Measurements from ENCODE around the gene CHRNA7. TPM values are rescaled to one million over a fixed set of nuclear protein-coding genes. Genes with fewer than 3 reads are reported as not detected.

Gene CHRNA7
- total RNA-seq, 1 experiment from 2014 or later = 7.8 TPM

DNA sequence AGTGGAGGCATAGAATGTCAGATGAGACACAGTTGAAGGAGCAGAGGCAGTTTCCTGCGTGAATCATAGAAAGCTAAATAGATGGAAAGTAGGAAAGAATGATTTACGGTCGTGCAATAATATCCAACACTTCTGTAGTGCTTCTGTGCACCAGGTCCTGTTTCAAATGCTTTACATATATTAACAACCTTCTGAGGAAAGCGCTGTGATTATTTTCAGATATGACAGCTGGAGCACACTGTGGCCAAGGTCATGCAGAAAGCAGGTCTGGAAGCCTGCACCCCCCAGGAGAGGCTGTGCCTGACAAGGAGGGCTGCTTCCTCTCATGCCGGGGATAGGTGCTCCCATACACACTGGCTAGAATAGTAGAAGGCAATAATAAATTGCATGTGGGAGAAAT is 104.5 kb downstream of the CHRNA7 start (continued):
- TF ChIP-seq USF1 (CRISPR knock-in tag; IDR thresholded peaks at IDR 0.05) (no peak), FOXJ3 (CRISPR knock-in tag; IDR thresholded peaks at IDR 0.05; ENCODE audit: borderline replicate concordance) (no peak), NFYB (CRISPR knock-in tag; conservative IDR thresholded peaks at IDR 0.05; ENCODE audit: low read depth) (no peak), CREB1 (CRISPR knock-in tag; IDR thresholded peaks at IDR 0.05) (no peak), MLX (CRISPR knock-in tag; IDR thresholded peaks at IDR 0.05) (no peak)

DNA sequence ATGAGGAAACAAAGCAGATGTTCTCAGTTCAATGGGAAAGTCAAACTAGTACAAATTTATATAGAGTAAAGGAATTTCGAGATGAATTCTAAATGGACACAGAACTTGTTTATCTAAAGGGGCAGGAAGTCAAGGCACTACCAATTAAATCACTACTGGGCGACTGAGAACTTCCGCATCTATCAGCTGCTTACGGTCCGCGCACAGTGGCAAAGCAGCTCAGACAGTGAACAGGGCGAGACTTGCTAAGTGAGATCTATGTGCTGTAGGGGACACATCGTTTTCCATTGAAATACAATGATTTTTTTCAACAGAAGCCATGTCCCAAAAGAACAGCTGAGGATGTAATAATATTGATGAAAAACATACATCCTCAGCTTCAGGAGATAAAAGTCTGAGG is 105.0 kb downstream of the CHRNA7 start:
- H3K27ac Mint-ChIP-seq = no peak overlapping the region
- ChIA-PET CTCF (interaction anchor here (2.6 kb wide), 1 partner anchor 158 kb away, joined by 12 read pairs; no protein-coding TSS in a partner anchor), POLR2A (no interaction called here)
- no peak overlapping the region for H3K4me3 Mint-ChIP-seq
- H3K36me3 Mint-ChIP-seq = no peaks in the 10 kb centered on the region
- H3K4me1 Mint-ChIP-seq = no peaks in the 10 kb centered on the region
- DNase-seq (ENCODE audit: low spot score) = no peak
- no peaks in the 10 kb centered on the region for H3K27me3 Mint-ChIP-seq (ENCODE audit: low read depth)
- no peak for ATAC-seq
- H3K9me3 Mint-ChIP-seq = 0 out of 2 replicates have a peak, but pooled peaks cover 3% of the 10 kb centered on the region
- TF ChIP-seq, protein P1, sequence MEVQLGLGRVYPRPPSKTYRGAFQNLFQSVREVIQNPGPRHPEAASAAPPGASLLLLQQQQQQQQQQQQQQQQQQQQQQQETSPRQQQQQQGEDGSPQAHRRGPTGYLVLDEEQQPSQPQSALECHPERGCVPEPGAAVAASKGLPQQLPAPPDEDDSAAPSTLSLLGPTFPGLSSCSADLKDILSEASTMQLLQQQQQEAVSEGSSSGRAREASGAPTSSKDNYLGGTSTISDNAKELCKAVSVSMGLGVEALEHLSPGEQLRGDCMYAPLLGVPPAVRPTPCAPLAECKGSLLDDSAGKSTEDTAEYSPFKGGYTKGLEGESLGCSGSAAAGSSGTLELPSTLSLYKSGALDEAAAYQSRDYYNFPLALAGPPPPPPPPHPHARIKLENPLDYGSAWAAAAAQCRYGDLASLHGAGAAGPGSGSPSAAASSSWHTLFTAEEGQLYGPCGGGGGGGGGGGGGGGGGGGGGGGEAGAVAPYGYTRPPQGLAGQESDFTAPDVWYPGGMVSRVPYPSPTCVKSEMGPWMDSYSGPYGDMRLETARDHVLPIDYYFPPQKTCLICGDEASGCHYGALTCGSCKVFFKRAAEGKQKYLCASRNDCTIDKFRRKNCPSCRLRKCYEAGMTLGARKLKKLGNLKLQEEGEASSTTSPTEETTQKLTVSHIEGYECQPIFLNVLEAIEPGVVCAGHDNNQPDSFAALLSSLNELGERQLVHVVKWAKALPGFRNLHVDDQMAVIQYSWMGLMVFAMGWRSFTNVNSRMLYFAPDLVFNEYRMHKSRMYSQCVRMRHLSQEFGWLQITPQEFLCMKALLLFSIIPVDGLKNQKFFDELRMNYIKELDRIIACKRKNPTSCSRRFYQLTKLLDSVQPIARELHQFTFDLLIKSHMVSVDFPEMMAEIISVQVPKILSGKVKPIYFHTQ (CRISPR knock-in tag; IDR thresholded peaks at IDR 0.05) = no peak
- TF ChIP-seq ZNF671 (CRISPR knock-in tag; IDR thresholded peaks at IDR 0.05) = no peak
- TF ChIP-seq TP53 (CRISPR knock-in tag; IDR thresholded peaks at IDR 0.05) = no peak
- TF ChIP-seq ARID4B (CRISPR knock-in tag; IDR thresholded peaks at IDR 0.05; ENCODE audit: borderline replicate concordance) = no peak
- no peak for TF ChIP-seq CBFB (CRISPR knock-in tag; IDR thresholded peaks at IDR 0.05; ENCODE audit: low read depth)
- TF ChIP-seq, protein P2, sequence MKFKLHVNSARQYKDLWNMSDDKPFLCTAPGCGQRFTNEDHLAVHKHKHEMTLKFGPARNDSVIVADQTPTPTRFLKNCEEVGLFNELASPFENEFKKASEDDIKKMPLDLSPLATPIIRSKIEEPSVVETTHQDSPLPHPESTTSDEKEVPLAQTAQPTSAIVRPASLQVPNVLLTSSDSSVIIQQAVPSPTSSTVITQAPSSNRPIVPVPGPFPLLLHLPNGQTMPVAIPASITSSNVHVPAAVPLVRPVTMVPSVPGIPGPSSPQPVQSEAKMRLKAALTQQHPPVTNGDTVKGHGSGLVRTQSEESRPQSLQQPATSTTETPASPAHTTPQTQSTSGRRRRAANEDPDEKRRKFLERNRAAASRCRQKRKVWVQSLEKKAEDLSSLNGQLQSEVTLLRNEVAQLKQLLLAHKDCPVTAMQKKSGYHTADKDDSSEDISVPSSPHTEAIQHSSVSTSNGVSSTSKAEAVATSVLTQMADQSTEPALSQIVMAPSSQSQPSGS (CRISPR knock-in tag; IDR thresholded peaks at IDR 0.05; ENCODE audit: borderline replicate concordance, low read depth) = no peak
- TF ChIP-seq RORB (CRISPR knock-in tag; IDR thresholded peaks at IDR 0.05) = no peak
- no peak for TF ChIP-seq KAT7 (CRISPR knock-in tag; IDR thresholded peaks at IDR 0.05; ENCODE audit: borderline replicate concordance)
- TF ChIP-seq TCF7 (CRISPR knock-in tag; IDR thresholded peaks at IDR 0.05; ENCODE audit: low read depth) = no peak
- TF ChIP-seq E2F5 (CRISPR knock-in tag; IDR thresholded peaks at IDR 0.05) = no peak
- TF ChIP-seq ZNF416 (CRISPR knock-in tag; IDR thresholded peaks at IDR 0.05) = no peak
- TF ChIP-seq, protein P3, sequence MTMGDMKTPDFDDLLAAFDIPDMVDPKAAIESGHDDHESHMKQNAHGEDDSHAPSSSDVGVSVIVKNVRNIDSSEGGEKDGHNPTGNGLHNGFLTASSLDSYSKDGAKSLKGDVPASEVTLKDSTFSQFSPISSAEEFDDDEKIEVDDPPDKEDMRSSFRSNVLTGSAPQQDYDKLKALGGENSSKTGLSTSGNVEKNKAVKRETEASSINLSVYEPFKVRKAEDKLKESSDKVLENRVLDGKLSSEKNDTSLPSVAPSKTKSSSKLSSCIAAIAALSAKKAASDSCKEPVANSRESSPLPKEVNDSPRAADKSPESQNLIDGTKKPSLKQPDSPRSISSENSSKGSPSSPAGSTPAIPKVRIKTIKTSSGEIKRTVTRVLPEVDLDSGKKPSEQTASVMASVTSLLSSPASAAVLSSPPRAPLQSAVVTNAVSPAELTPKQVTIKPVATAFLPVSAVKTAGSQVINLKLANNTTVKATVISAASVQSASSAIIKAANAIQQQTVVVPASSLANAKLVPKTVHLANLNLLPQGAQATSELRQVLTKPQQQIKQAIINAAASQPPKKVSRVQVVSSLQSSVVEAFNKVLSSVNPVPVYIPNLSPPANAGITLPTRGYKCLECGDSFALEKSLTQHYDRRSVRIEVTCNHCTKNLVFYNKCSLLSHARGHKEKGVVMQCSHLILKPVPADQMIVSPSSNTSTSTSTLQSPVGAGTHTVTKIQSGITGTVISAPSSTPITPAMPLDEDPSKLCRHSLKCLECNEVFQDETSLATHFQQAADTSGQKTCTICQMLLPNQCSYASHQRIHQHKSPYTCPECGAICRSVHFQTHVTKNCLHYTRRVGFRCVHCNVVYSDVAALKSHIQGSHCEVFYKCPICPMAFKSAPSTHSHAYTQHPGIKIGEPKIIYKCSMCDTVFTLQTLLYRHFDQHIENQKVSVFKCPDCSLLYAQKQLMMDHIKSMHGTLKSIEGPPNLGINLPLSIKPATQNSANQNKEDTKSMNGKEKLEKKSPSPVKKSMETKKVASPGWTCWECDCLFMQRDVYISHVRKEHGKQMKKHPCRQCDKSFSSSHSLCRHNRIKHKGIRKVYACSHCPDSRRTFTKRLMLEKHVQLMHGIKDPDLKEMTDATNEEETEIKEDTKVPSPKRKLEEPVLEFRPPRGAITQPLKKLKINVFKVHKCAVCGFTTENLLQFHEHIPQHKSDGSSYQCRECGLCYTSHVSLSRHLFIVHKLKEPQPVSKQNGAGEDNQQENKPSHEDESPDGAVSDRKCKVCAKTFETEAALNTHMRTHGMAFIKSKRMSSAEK (CRISPR knock-in tag; IDR thresholded peaks at IDR 0.05; ENCODE audit: borderline replicate concordance) = no peak
- no peak for TF ChIP-seq ESRRA (CRISPR knock-in tag; IDR thresholded peaks at IDR 0.05; ENCODE audit: borderline replicate concordance)
- no peak for TF ChIP-seq ZNF512 (CRISPR knock-in tag; IDR thresholded peaks at IDR 0.05; ENCODE audit: borderline replicate concordance)
